ENCODE results near the gene SLMAP. TPM values are rescaled to one million over a fixed set of nuclear protein-coding genes. Genes with fewer than 3 reads are reported as not detected.

SLMAP gene
- total and polyA plus RNA-seq, 2 donors (not counting 1 experiment from before 2014, with no cell fraction given), result 9.7 to 67.2 TPM

GRCh38 chr3:57740027-57740426 is 16.1 kb upstream of the SLMAP start:
- ATAC-seq (ENCODE audit: low read depth), result no peak
- ChIA-PET POLR2A (no interaction called here), CTCF (no interaction called here)
- no peaks in the 10 kb centered on the region for H3K36me3 ChIP-seq (replicated peaks in 1 of 2; ENCODE audit: control extremely low read depth in 1 of 2, control insufficient read depth in 1 of 2, extremely low read depth in 1 of 2, insufficient read depth in 2 of 2, low read length in 1 of 2)
- no peaks in the 10 kb centered on the region for H3K79me2 ChIP-seq (ENCODE audit: control insufficient read depth, insufficient read depth, low read length)
- intact Hi-C loops (cut with micrococcal nuclease), result no loop called here
- Mint-ChIP-seq H3K27me3 (no peaks in the 10 kb centered on the region), H3K9me3 (ENCODE audit: insufficient read depth) (no peaks in the 10 kb centered on the region), H3K27ac (no peak overlapping the region), H3K4me3 (no peak overlapping the region), H3K4me1 (no peaks in the 10 kb centered on the region)
- H3K9me3 ChIP-seq (ENCODE audit: control extremely low read depth in 1 of 3, control insufficient read depth in 2 of 3, insufficient read depth in 1 of 3, low read length in 2 of 3), result no peaks in the 10 kb centered on the region
- WGBS (ENCODE audit: insufficient coverage), result 100% methylated on average over 2 of the region's 5 CpGs
- DNase-seq, result no peak
- no peak overlapping the region for H2AFZ ChIP-seq (ENCODE audit: insufficient read depth, low read depth, low read length, poor library complexity, severe bottlenecking)
- H3K4me3 ChIP-seq (ENCODE audit: control extremely low read depth in 1 of 5, extremely low read depth in 1 of 5, insufficient read depth in 1 of 5, low read depth in 2 of 5, low read length in 4 of 5), result no peak overlapping the region
- no peaks in the 10 kb centered on the region for H3K4me1 ChIP-seq (ENCODE audit: control insufficient read depth in 2 of 2, insufficient read depth in 2 of 2, low read length in 2 of 2)
- no peak overlapping the region for H3K4me2 ChIP-seq (replicated peaks; ENCODE audit: low read depth, low read length, poor library complexity, severe bottlenecking)
- no peaks in the 10 kb centered on the region for H3K27me3 ChIP-seq (replicated peaks in 1 of 4; ENCODE audit: control extremely low read depth in 1 of 4, control insufficient read depth in 3 of 4, insufficient read depth in 4 of 4, low read length in 3 of 4)
- TF ChIP-seq EZH2 (IDR thresholded peaks at IDR 0.05; ENCODE audit: borderline replicate concordance, insufficient read depth, low read depth, low read length, poor library complexity, severe bottlenecking), result no peak
- no peak for TF ChIP-seq CTCF (IDR thresholded peaks at IDR 0.05)
- H3K9ac ChIP-seq (ENCODE audit: low read length), result no peak overlapping the region
- H3K27ac ChIP-seq (ENCODE audit: low read length in 2 of 2), result no peak overlapping the region
- H4K20me1 ChIP-seq (ENCODE audit: control insufficient read depth, insufficient read depth, low read length, poor library complexity, severe bottlenecking), result no peaks in the 10 kb centered on the region

- Mint-ChIP-seq H3K4me3 (no peak overlapping the region), H3K27ac (no peak overlapping the region), H3K27me3 (no peaks in the 10 kb centered on the region), H3K4me1 (no peaks in the 10 kb centered on the region), H3K9me3 (ENCODE audit: insufficient read depth) (no peaks in the 10 kb centered on the region)
- H3K27ac ChIP-seq (ENCODE audit: low read length in 2 of 2), result no peak overlapping the region
- DNase-seq, result no peak
- H3K9me3 ChIP-seq (ENCODE audit: control extremely low read depth in 1 of 3, control insufficient read depth in 2 of 3, insufficient read depth in 1 of 3, low read length in 2 of 3), result no peaks in the 10 kb centered on the region
- intact Hi-C loops (cut with micrococcal nuclease), result no loop called here
- ChIA-PET CTCF (no interaction called here), POLR2A (no interaction called here)
- no peak overlapping the region for H3K4me2 ChIP-seq (replicated peaks; ENCODE audit: low read depth, low read length, poor library complexity, severe bottlenecking)
- no peak overlapping the region for H3K9ac ChIP-seq (ENCODE audit: low read length)
- H3K4me1 ChIP-seq (ENCODE audit: control insufficient read depth in 2 of 2, insufficient read depth in 2 of 2, low read length in 2 of 2), result no peaks in the 10 kb centered on the region
- H3K27me3 ChIP-seq (replicated peaks in 1 of 4; ENCODE audit: control extremely low read depth in 1 of 4, control insufficient read depth in 3 of 4, insufficient read depth in 4 of 4, low read length in 3 of 4), result no peaks in the 10 kb centered on the region
- no peaks in the 10 kb centered on the region for H4K20me1 ChIP-seq (ENCODE audit: control insufficient read depth, insufficient read depth, low read length, poor library complexity, severe bottlenecking)
- TF ChIP-seq EZH2 (IDR thresholded peaks at IDR 0.05; ENCODE audit: borderline replicate concordance, insufficient read depth, low read depth, low read length, poor library complexity, severe bottlenecking) (no peak), CTCF (IDR thresholded peaks at IDR 0.05) (no peak)
- no CpG with 5 or more reads among the region's 1 CpG for WGBS (ENCODE audit: insufficient coverage)
- no peaks in the 10 kb centered on the region for H3K79me2 ChIP-seq (ENCODE audit: control insufficient read depth, insufficient read depth, low read length)
- no peak overlapping the region for H2AFZ ChIP-seq (ENCODE audit: insufficient read depth, low read depth, low read length, poor library complexity, severe bottlenecking)
- H3K4me3 ChIP-seq (ENCODE audit: control extremely low read depth in 1 of 5, extremely low read depth in 1 of 5, insufficient read depth in 1 of 5, low read depth in 2 of 5, low read length in 4 of 5), result no peak overlapping the region
- no peak for ATAC-seq (ENCODE audit: low read depth)
- H3K36me3 ChIP-seq (replicated peaks in 1 of 2; ENCODE audit: control extremely low read depth in 1 of 2, control insufficient read depth in 1 of 2, extremely low read depth in 1 of 2, insufficient read depth in 2 of 2, low read length in 1 of 2), result no peaks in the 10 kb centered on the region
Observed at GRCh38 chr3:57743496-57743895, 12.6 kb upstream of the SLMAP start.

Data from B cell (primary cell).